Fibroblast of pulmonary artery (primary cell): ENCODE data around the gene CPTP.
"Not testable (repeated sequence)": the region's sequence is repeated elsewhere in the genome, so short reads cannot be mapped to it uniquely, and the experiment has no call there.

Source experiments
- DNase-seq: peaks from one replicate; pipeline ENCODE4 v3.0.0-alpha.2; 2010; ENCODE audit warnings: low read depth
- H3K4me3 ChIP-seq: replicated peaks from 2 replicates; pipeline ENCODE4 v1.5.1; 2011; ENCODE audit warnings: low read depth, mild to moderate bottlenecking, control low read depth, low read length, moderate library complexity
- TF ChIP-seq, protein P1 (sequence below): IDR thresholded peaks from 2 replicates; pipeline ENCODE4 v1.5.1; 2011; ENCODE audit warnings: mild to moderate bottlenecking, control low read depth, low read length, inconsistent platforms; ENCODE audit errors: missing control alignments

Gene CPTP

GRCh38 chr1:1365875-1366698 is 41.5 kb downstream of the CPTP start:
- TF ChIP-seq, protein P1, sequence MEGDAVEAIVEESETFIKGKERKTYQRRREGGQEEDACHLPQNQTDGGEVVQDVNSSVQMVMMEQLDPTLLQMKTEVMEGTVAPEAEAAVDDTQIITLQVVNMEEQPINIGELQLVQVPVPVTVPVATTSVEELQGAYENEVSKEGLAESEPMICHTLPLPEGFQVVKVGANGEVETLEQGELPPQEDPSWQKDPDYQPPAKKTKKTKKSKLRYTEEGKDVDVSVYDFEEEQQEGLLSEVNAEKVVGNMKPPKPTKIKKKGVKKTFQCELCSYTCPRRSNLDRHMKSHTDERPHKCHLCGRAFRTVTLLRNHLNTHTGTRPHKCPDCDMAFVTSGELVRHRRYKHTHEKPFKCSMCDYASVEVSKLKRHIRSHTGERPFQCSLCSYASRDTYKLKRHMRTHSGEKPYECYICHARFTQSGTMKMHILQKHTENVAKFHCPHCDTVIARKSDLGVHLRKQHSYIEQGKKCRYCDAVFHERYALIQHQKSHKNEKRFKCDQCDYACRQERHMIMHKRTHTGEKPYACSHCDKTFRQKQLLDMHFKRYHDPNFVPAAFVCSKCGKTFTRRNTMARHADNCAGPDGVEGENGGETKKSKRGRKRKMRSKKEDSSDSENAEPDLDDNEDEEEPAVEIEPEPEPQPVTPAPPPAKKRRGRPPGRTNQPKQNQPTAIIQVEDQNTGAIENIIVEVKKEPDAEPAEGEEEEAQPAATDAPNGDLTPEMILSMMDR, result no peak
- no peak overlapping the region for H3K4me3 ChIP-seq
- no peak for DNase-seq

DNA sequence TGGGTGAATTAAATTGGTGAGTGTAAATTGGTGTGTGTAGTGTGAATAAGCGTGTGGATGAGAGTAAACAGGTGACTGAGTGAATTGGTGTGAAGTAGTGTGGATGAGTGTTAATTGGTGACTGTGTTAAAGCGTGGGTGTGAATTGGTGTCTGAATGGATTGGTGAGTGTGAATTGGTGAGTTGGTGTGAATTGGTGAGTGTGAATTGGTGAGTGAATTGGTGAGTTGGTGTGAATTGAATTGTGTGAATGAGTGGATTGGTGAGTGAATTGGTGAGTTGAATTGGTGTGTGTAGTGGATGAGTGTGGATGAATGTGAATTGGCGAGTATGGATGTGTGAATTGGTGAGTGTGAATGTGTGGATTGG is 42.1 kb downstream of the CPTP start:
- TF ChIP-seq, protein P1, result no peak
- DNase-seq, result no peak
- no peak overlapping the region for H3K4me3 ChIP-seq

- DNase-seq, result no peak
- TF ChIP-seq, protein P1, result no peak
- no peak overlapping the region for H3K4me3 ChIP-seq
Measured at GRCh38 chr1:1367315-1367714, 42.7 kb downstream of the CPTP start.

DNA sequence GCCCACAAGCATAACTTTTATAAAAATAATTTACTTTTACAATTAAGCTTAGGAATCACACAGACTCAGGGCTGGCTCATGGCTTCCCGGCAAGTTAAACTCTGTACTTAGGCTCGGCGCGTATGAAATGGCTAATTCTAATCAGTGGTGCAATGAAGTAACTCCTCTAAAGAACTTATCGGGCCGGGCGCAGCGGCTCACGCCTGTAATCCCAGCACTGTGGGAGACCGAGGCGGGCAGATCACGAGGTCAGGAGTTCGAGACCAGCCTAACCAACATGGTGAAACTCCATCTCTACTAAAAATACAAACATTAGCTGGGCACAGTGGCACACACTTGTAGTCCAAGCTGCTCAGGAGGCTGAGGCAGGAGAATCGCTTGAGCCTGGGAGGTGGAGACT is 45.5 kb downstream of the CPTP start:
- H3K4me3 ChIP-seq, DNase-seq: not testable (repeated sequence)

- TF ChIP-seq, protein P1, result no peak
- no peak for DNase-seq
- no peak overlapping the region for H3K4me3 ChIP-seq
Measured at GRCh38 chr1:1370771-1371300, 46.2 kb downstream of the CPTP start.

DNA sequence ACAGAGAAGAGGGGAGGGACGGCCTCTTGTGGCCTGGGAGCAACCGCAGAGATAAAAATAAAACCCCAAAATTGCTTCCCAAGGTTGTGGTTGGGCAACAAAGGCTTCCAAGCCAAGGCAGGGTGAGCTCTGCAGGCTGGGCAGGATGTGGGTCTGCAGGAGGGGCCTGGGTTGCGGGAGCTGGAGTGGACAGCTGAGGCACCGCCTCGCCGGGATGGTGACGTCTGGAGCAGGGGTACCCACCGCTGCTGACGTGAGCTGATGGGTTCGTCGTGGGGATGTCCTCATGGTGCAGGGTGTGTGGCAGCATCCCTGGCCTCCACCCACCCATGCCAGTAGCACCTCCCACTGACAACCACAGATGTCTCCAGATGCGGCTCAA is 46.8 kb downstream of the CPTP start:
- TF ChIP-seq, protein P1, result no peak
- no peak overlapping the region for H3K4me3 ChIP-seq
- DNase-seq, result no peak

DNA sequence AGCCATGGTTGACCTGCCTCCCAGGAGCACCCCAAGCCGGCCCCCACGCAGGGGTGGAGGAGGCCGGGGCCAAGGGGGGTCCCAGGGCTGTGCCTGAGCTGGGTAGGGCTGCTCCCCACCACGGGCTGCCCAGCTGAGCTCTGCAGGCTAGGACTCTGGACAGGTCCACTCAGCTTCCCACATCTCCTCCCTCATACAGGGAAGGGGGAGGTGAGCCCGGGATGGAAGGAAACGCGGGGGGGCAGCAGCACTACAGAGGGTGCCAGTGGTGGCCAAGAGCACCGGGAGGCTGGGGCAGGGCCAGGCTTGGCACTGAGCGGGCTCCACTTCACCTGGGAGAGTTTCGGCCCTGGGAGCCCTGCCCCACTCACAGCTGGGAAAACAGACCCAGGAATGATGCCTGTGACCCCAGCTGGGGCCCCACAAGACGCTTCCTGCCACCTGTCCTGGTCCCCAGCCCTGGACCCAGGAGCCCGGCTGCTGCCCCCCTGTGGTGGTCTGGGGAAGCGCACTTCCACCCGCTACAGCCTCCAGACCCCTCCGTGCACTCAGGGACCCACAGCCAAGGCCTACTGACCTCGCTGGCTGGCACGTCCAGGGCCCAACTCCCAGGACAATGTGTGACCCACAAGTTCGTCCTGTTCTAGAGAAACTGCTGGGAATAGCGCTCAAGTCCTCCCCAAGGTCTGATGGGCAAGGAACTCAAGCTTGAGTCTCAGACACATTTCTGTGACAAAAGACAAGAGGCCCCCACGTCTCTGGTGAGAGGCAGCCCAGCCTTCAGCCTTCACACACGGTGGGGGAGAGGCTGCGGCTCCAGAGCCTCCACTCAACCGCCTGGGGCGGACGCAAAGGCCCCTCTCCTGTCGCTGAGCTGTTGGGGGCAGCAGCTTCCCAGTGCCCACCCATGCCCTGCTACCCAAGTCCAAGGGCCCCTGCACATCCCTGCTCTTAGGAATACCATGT is 47.4 kb downstream of the CPTP start:
- TF ChIP-seq, protein P1, result peak; percentile 84

More for the DNA sequence above, 47.4 kb downstream of the CPTP start:
- no peak overlapping the region for H3K4me3 ChIP-seq
- no peak for DNase-seq
